HepG2 (cell line): ENCODE measurements around the gene GRK5. TPM values are rescaled to one million over a fixed set of nuclear protein-coding genes. Genes with fewer than 3 reads are reported as not detected.

Source experiments
- ARID4A ChIP-seq: sonication (generic); formaldehyde crosslinking; IDR thresholded peaks from 2 replicates; pipeline ENCODE4 v1.5.0; 2020; ENCODE audit warnings: mild to moderate bottlenecking, missing genetic modification reagents, borderline replicate concordance
- CBX1 ChIP-seq: IDR thresholded peaks from one replicate; pipeline ENCODE4 v1.6.1; 2016; ENCODE audit warnings: antibody characterized with exemption, low read depth
- HDAC2 ChIP-seq: sonication (generic); formaldehyde crosslinking; IDR thresholded peaks from 2 replicates; pipeline ENCODE4 v1.4.0; 2020; ENCODE audit warnings: missing genetic modification reagents
- HIVEP1 ChIP-seq: sonication (generic); formaldehyde crosslinking; IDR thresholded peaks from 2 replicates; pipeline ENCODE4 v1.4.0; 2020; ENCODE audit warnings: mild to moderate bottlenecking, missing genetic modification reagents
- HOXD1 ChIP-seq: sonication (generic); formaldehyde crosslinking; IDR thresholded peaks from 2 replicates; pipeline ENCODE4 v1.5.0; 2020; ENCODE audit warnings: missing genetic modification reagents
- KDM3A ChIP-seq: IDR thresholded peaks from 2 replicates; pipeline ENCODE4 v1.6.1; 2018; ENCODE audit warnings: low read depth, missing compliant biosample characterization
- KLF9 ChIP-seq: IDR thresholded peaks from 2 replicates; pipeline ENCODE4 v1.6.1; 2016; ENCODE audit warnings: low read depth
- KMT2B ChIP-seq: IDR thresholded peaks from 2 replicates; pipeline ENCODE4 v1.6.1; 2016; ENCODE audit warnings: missing genetic modification reagents, missing compliant biosample characterization
- MIER3 ChIP-seq: IDR thresholded peaks from 2 replicates; pipeline ENCODE4 v1.6.1; 2016; ENCODE audit warnings: missing compliant biosample characterization, borderline replicate concordance
- MNT ChIP-seq: fragments of 450-650 bp; IDR thresholded peaks from 2 replicates; pipeline ENCODE4 v1.6.1; 2016
- MYC ChIP-seq: sonication (generic); formaldehyde crosslinking; IDR thresholded peaks from 2 replicates; pipeline ENCODE4 v1.9.0; 2021; ENCODE audit warnings: missing genetic modification reagents, borderline replicate concordance
- NR1H2 ChIP-seq: sonication (generic); formaldehyde crosslinking; IDR thresholded peaks from 2 replicates; pipeline ENCODE4 v1.8.1; 2022; ENCODE audit warnings: low read depth, missing genetic modification reagents, borderline replicate concordance
- POLR2AphosphoS5 ChIP-seq: IDR thresholded peaks from 2 replicates; pipeline ENCODE4 v1.6.1; 2012; ENCODE audit warnings: low read depth, low read length
- SNAPC2 ChIP-seq: sonication (generic); formaldehyde crosslinking; IDR thresholded peaks from 2 replicates; pipeline ENCODE4 v1.8.1; 2022; ENCODE audit warnings: mild to moderate bottlenecking, missing genetic modification reagents
- SP2 ChIP-seq: sonication (generic); formaldehyde crosslinking; IDR thresholded peaks from 2 replicates; pipeline ENCODE4 v1.5.1; 2020; ENCODE audit warnings: mild to moderate bottlenecking, missing genetic modification reagents
- ZEB1 ChIP-seq: IDR thresholded peaks from 2 replicates; pipeline ENCODE4 v1.6.1; 2012; ENCODE audit warnings: mild to moderate bottlenecking, low read depth, inconsistent platforms; ENCODE audit not compliant: insufficient replicate concordance
- ZMAT5 ChIP-seq: sonication (generic); formaldehyde crosslinking; IDR thresholded peaks from 2 replicates; pipeline ENCODE4 v1.5.0; 2020; ENCODE audit warnings: mild to moderate bottlenecking, low read depth, missing genetic modification reagents, borderline replicate concordance
- ZNF12 ChIP-seq: sonication (generic); formaldehyde crosslinking; IDR thresholded peaks from 2 replicates; pipeline ENCODE4 v1.5.0; 2020; ENCODE audit warnings: missing genetic modification reagents
- ZNF121 ChIP-seq: sonication (generic); formaldehyde crosslinking; IDR thresholded peaks from 2 replicates; pipeline ENCODE4 v1.5.0; 2020; ENCODE audit warnings: mild to moderate bottlenecking, missing genetic modification reagents
- ZNF18 ChIP-seq: sonication (generic); formaldehyde crosslinking; IDR thresholded peaks from 2 replicates; pipeline ENCODE4 v1.8.0; 2022; ENCODE audit warnings: mild to moderate bottlenecking, missing genetic modification reagents; ENCODE audit not compliant: insufficient replicate concordance
- ZNF33A ChIP-seq: sonication (generic); formaldehyde crosslinking; IDR thresholded peaks from 2 replicates; pipeline ENCODE4 v1.5.1; 2020; ENCODE audit warnings: missing genetic modification reagents, mild to moderate bottlenecking, moderate library complexity, borderline replicate concordance
- ZNF75D ChIP-seq: sonication (generic); formaldehyde crosslinking; IDR thresholded peaks from 2 replicates; pipeline ENCODE4 v1.8.1; 2023; ENCODE audit warnings: missing genetic modification reagents, mild to moderate bottlenecking, borderline replicate concordance
- ZNF850 ChIP-seq: sonication (generic); formaldehyde crosslinking; conservative IDR thresholded peaks from 2 replicates; pipeline ENCODE4 v1.9.0; 2021; ENCODE audit warnings: mild to moderate bottlenecking, missing genetic modification reagents
- ZSCAN22 ChIP-seq: sonication (generic); formaldehyde crosslinking; IDR thresholded peaks from 2 replicates; pipeline ENCODE4 v1.4.0; 2020; ENCODE audit warnings: mild to moderate bottlenecking, missing genetic modification reagents
- polyA plus RNA-seq, 8 experiments: library from polyadenylated mRNA; depleted of rRNA in 3 of 8; stranded (reverse) in 7 of 8; unstranded in 1 of 8; fragments of >200 nt; fragmentation: Illumina TruSeq in 4 of 8; extraction: Trizol in 4 of 8; gene quantifications; 2 replicates each; pipeline versions ENCODE4 v1.2.1 to v1.2.3, GENCODE V29; 2011 to 2016; ENCODE audit warnings: low read depth in 4 of 8, missing spikeins in 1 of 8, mixed read lengths in 1 of 8; ENCODE audit not compliant: insufficient read depth in 1 of 8
- total RNA-seq, 5 experiments: library from RNA; depleted of rRNA; stranded (reverse); fragments of >200 nt; fragmentation: Illumina TruSeq; extraction: Trizol; gene quantifications; 2 replicates each; pipeline ENCODE4 v1.2.3, GENCODE V29; 2016; ENCODE audit warnings: low read depth in 1 of 5

Gene GRK5
- total and polyA plus RNA-seq, 2 of the 13 experiments (the other 11 are each of a cell fraction or from before 2014, with no cell fraction given) = 10.4 to 12.6 TPM

GRCh38 chr10:119270762-119271366 lies 63.5 kb downstream of the GRK5 start (continued):
- TF ChIP-seq ZNF121 (CRISPR knock-in tag) = peak; percentile 50; the same call in 1 of the 2 replicates
- TF ChIP-seq MYC (CRISPR knock-in tag) = peak; percentile 92
- TF ChIP-seq NR1H2 = no peak
- no peak for TF ChIP-seq KLF9
- peak; percentile 48; the same call in 1 of the 2 replicates for TF ChIP-seq MNT
- TF ChIP-seq ZNF33A = no peak
- peak; percentile 55; the same call in 1 of the 2 replicates for TF ChIP-seq ARID4A (CRISPR knock-in tag)
- 0 out of 2 replicates have a peak, but pooled peaks have one; percentile 53 for TF ChIP-seq HOXD1 (CRISPR knock-in tag)
- TF ChIP-seq HDAC2 (CRISPR knock-in tag) = peak; percentile 35; the same call in 1 of the 2 replicates
- TF ChIP-seq ZEB1 = no peak
- no peak for TF ChIP-seq ZSCAN22 (CRISPR knock-in tag)
- no peak for TF ChIP-seq ZNF75D
- 0 out of 2 replicates have a peak, but pooled peaks have one; percentile 0 for TF ChIP-seq HIVEP1 (CRISPR knock-in tag)
- peak; percentile 73 for TF ChIP-seq ZNF18 (CRISPR knock-in tag)
- TF ChIP-seq SNAPC2 (CRISPR knock-in tag) = 0 out of 2 replicates have a peak, but pooled peaks have one; percentile 41
- no peak for TF ChIP-seq ZMAT5
- no peak for TF ChIP-seq KDM3A
- TF ChIP-seq ZNF850 = no peak
- peak; percentile 50; the same call in 1 of the 2 replicates for TF ChIP-seq KMT2B (CRISPR knock-in tag)
- TF ChIP-seq MIER3 (CRISPR knock-in tag) = no peak
- TF ChIP-seq ZNF12 (CRISPR knock-in tag) = peak; percentile 30; the same call in 1 of the 2 replicates
- no peak for TF ChIP-seq CBX1
- no peak for TF ChIP-seq SP2
- peak; percentile 65 for TF ChIP-seq POLR2AphosphoS5
